ENCODE results near the gene CPXM2.

DNA sequence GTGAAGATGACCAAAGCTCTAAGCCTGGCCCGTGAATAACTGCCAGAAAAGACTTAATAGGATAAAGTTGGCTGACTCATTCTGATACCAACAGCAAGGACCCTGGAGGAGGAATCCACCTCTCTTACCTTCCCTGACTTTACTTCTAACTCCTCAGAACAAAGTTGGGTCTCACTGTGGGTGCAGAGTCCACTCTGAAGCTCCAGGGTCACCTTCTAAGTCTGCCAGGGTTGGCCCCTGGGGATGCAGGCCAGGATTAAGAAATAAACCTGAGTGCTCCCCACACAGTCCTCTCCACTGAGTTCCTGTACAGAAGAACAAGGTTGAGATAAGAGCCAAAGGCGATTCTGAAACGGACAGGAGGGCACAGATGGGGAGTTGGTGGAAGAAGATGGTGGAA is 171.1 kb downstream of the CPXM2 start:
- TF ChIP-seq POLR2AphosphoS5 (IDR thresholded peaks at IDR 0.05; ENCODE audit: low read depth, low read length): no peak
- TF ChIP-seq SIN3A (IDR thresholded peaks at IDR 0.05; ENCODE audit: borderline replicate concordance, insufficient read depth, low read length): no peak
- TF ChIP-seq TAF1 (IDR thresholded peaks at IDR 0.05; ENCODE audit: borderline replicate concordance, insufficient read depth, low read length): no peak
